Measurements from ENCODE around the gene TTC23.

TTC23 gene

GRCh38 chr15:99140590-99140989, 108.8 kb downstream of the TTC23 start:
- no peaks in the 10 kb centered on the region for H3K9me3 Mint-ChIP-seq
- H3K4me3 Mint-ChIP-seq, result no peak overlapping the region
- no peak overlapping the region for H3K27ac Mint-ChIP-seq
- intact Hi-C loops (cut with micrococcal nuclease), result no loop called here
- no peaks in the 10 kb centered on the region for H3K36me3 Mint-ChIP-seq (ENCODE audit: low read depth)
- H3K27me3 Mint-ChIP-seq, result no peaks in the 10 kb centered on the region
- H3K4me1 Mint-ChIP-seq (ENCODE audit: low read depth), result no peaks in the 10 kb centered on the region

DNA sequence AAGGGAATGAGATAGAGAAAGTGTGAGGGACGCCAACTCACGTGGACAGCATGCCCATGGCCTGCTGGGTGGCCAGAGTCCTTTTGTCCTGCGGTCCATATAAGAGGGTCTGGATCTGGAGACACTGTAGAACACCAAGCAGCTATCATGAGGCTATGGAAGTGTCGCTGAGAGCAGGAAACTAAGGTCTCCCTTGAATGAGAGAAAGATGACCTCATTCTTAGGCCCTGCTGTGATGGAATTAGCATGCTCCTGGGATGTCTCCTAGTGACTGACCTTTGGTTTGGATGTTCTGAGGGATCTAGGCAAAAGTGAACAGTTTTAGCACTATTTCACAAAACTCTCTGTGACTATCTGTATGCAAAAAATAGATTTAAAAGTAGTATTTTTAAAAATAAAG, 110.1 kb downstream of the TTC23 start:
- Mint-ChIP-seq H3K36me3 (ENCODE audit: low read depth) (no peaks in the 10 kb centered on the region), H3K27me3 (no peaks in the 10 kb centered on the region), H3K9me3 (no peaks in the 10 kb centered on the region), H3K27ac (no peak overlapping the region), H3K4me3 (no peak overlapping the region), H3K4me1 (ENCODE audit: low read depth) (no peaks in the 10 kb centered on the region)
- intact Hi-C loops (cut with micrococcal nuclease), result no loop called here

- Mint-ChIP-seq H3K36me3 (ENCODE audit: low read depth) (no peaks in the 10 kb centered on the region), H3K4me1 (ENCODE audit: low read depth) (no peaks in the 10 kb centered on the region), H3K9me3 (no peaks in the 10 kb centered on the region), H3K27ac (no peak overlapping the region), H3K4me3 (no peak overlapping the region), H3K27me3 (no peaks in the 10 kb centered on the region)
- intact Hi-C loops (cut with micrococcal nuclease), result no loop called here
Measured at GRCh38 chr15:99138491-99138982, 110.8 kb downstream of the TTC23 start.

DNA sequence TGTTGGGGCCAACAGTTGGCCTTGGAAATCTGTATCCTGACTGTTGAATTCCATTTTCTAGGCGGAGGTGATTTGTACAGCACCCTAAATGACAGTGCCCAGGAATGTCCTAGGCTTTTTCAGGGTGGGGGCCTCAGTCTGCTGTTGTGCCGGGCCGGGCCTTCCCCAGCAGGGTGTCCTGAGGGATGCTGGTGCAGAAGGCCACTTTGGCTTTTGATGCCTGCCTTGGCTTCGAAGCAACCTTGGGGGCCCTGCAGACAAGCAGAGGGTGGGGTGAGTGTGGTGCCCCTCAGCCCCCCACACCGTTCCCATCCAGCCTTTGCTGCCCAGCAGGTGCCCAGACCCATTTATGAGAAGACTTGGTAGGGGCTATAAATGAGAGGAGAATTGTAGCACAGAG, 111.5 kb downstream of the TTC23 start:
- no peak overlapping the region for H3K27ac Mint-ChIP-seq
- no peaks in the 10 kb centered on the region for H3K4me1 Mint-ChIP-seq (ENCODE audit: low read depth)
- no peaks in the 10 kb centered on the region for H3K36me3 Mint-ChIP-seq (ENCODE audit: low read depth)
- no peaks in the 10 kb centered on the region for H3K9me3 Mint-ChIP-seq
- no peaks in the 10 kb centered on the region for H3K27me3 Mint-ChIP-seq
- intact Hi-C loops (cut with micrococcal nuclease), result no loop called here
- no peak overlapping the region for H3K4me3 Mint-ChIP-seq

DNA sequence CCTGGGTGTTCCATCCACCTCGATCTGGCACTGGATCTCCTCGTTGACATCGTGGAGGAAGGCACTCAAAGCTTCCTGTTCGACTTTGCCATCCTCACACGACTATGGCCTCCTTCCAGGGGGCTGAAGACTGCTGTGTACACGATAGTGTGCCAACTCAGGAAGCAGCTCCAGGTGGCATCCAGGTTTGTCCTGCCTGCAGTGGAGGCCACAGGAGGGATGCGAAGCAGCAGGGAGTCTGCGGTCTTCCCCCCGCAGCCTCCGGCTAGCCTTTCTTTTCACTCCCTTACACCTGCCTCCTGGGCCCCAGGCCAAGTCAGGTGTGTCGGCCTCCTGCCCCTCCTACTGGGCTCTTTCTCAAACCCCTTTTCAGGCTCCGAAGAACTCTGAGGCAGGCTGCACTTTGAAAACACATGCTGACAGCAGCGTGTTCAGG, 112.3 kb downstream of the TTC23 start:
- intact Hi-C loops (cut with micrococcal nuclease), result no loop called here
- H3K4me1 Mint-ChIP-seq (ENCODE audit: low read depth), result no peaks in the 10 kb centered on the region
- no peaks in the 10 kb centered on the region for H3K27me3 Mint-ChIP-seq
- H3K9me3 Mint-ChIP-seq, result no peaks in the 10 kb centered on the region
- H3K36me3 Mint-ChIP-seq (ENCODE audit: low read depth), result no peaks in the 10 kb centered on the region
- H3K4me3 Mint-ChIP-seq, result no peak overlapping the region
- H3K27ac Mint-ChIP-seq, result no peak overlapping the region

DNA sequence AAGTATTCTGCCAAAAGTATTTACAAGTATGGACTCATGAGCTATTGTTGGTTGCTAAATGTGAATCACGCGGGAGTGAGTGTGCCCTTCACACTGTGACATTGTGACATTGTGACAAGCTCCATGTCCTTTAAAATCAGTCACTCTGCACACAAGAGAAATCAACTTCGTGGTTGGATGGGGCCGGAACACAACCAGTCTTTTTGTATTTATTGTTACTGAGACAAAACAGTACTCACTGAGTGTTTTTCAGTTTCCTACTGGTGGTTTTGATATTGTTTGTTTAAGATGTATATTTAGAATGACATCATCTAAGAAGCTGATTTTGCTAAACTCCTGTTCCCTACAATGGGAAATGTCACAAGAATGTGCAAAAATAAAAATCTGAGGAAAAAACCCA, 114.2 kb downstream of the TTC23 start:
- Mint-ChIP-seq H3K4me1 (ENCODE audit: low read depth) (peaks cover 3% of the 10 kb centered on the region), H3K27me3 (peaks cover 3% of the 10 kb centered on the region), H3K9me3 (no peaks in the 10 kb centered on the region), H3K36me3 (ENCODE audit: low read depth) (no peaks in the 10 kb centered on the region), H3K4me3 (no peak overlapping the region), H3K27ac (no peak overlapping the region)
- intact Hi-C loops (cut with micrococcal nuclease), result no loop called here

DNA sequence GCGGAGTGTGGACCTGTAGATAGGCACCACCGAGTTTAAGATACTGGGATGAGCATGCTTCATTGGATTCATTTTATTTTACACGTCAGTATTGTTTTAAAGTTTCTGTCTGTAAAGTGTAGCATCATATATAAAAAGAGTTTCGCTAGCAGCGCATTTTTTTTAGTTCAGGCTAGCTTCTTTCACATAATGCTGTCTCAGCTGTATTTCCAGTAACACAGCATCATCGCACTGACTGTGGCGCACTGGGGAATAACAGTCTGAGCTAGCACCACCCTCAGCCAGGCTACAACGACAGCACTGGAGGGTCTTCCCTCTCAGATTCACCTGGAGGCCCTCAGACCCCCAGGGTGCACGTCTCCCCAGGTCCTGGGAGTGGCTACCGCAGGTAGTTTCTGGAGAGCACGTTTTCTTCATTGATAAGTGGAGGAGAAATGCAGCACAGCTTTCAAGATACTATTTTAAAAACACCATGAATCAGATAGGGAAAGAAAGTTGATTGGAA, 115.0 kb downstream of the TTC23 start:
- H3K27ac Mint-ChIP-seq, result no peak overlapping the region
- H3K36me3 Mint-ChIP-seq (ENCODE audit: low read depth), result no peaks in the 10 kb centered on the region
- peaks cover 5% of the 10 kb centered on the region for H3K27me3 Mint-ChIP-seq
- no peaks in the 10 kb centered on the region for H3K9me3 Mint-ChIP-seq
- intact Hi-C loops (cut with micrococcal nuclease), result no loop called here
- no peak overlapping the region for H3K4me3 Mint-ChIP-seq
- peaks cover 12% of the 10 kb centered on the region for H3K4me1 Mint-ChIP-seq (ENCODE audit: low read depth)

DNA sequence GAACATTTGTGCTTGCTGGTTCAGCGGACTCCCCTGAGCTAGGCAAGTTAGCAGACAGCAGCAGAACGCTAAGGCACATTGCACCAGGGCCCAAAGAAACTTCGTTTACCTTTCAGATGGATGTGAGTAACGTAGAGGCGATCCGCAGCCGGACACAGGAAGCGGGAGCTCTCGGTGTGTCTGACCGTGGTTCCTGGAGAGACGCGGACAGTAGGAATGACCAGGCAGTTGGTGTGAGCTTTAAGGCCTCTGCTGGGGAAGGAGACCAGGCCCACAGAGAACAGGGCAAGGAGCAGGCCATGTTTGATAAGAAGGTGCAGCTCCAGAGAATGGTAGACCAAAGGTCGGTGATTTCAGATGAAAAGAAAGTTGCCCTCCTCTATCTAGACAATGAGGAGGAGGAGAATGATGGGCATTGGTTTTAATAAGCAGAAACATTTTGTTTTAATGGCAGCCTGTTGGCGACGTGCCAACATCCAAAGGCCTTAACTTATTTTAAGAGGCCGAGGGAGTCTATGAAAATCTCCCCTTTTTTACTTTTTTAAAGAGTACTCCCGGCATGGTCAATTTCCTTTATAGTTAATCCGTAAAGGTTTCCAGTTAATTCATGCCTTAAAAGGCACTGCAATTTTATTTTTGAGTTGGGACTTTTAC, 116.6 kb downstream of the TTC23 start:
- Mint-ChIP-seq H3K4me3 (no peak overlapping the region), H3K27me3 (peaks cover 5% of the 10 kb centered on the region), H3K4me1 (ENCODE audit: low read depth) (peaks cover 24% of the 10 kb centered on the region), H3K9me3 (no peaks in the 10 kb centered on the region), H3K36me3 (ENCODE audit: low read depth) (no peaks in the 10 kb centered on the region), H3K27ac (no peak overlapping the region)
- intact Hi-C loops (cut with micrococcal nuclease), result no loop called here

DNA sequence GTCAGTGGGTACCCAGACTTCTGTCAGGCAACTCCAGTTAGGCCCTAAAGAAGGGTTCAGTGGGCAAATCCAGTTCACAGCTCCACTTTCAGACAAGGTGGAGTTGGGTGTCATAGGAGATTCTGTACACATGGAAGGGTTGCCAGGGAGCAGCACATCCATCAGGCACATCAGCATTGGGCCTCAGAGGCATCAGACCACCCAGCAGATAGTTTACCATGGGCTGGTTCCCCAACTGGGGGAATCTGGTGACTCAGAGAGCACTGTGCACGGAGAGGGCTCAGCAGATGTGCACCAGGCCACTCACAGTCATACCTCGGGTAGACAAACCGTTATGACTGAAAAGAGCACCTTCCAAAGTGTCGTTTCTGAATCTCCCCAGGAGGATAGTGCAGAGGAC, 117.3 kb downstream of the TTC23 start:
- Mint-ChIP-seq H3K36me3 (ENCODE audit: low read depth) (no peaks in the 10 kb centered on the region), H3K4me1 (ENCODE audit: low read depth) (peaks cover 24% of the 10 kb centered on the region), H3K4me3 (no peak overlapping the region), H3K27me3 (peaks cover 5% of the 10 kb centered on the region), H3K27ac (no peak overlapping the region), H3K9me3 (no peaks in the 10 kb centered on the region)
- intact Hi-C loops (cut with micrococcal nuclease), result no loop called here

GRCh38 chr15:99131441-99132023, 117.8 kb downstream of the TTC23 start:
- intact Hi-C loops (cut with micrococcal nuclease), result no loop called here
- H3K27me3 Mint-ChIP-seq, result peaks cover 5% of the 10 kb centered on the region
- peaks cover 24% of the 10 kb centered on the region for H3K4me1 Mint-ChIP-seq (ENCODE audit: low read depth)
- no peak overlapping the region for H3K4me3 Mint-ChIP-seq
- H3K36me3 Mint-ChIP-seq (ENCODE audit: low read depth), result no peaks in the 10 kb centered on the region
- H3K27ac Mint-ChIP-seq, result no peak overlapping the region
- H3K9me3 Mint-ChIP-seq, result no peaks in the 10 kb centered on the region

DNA sequence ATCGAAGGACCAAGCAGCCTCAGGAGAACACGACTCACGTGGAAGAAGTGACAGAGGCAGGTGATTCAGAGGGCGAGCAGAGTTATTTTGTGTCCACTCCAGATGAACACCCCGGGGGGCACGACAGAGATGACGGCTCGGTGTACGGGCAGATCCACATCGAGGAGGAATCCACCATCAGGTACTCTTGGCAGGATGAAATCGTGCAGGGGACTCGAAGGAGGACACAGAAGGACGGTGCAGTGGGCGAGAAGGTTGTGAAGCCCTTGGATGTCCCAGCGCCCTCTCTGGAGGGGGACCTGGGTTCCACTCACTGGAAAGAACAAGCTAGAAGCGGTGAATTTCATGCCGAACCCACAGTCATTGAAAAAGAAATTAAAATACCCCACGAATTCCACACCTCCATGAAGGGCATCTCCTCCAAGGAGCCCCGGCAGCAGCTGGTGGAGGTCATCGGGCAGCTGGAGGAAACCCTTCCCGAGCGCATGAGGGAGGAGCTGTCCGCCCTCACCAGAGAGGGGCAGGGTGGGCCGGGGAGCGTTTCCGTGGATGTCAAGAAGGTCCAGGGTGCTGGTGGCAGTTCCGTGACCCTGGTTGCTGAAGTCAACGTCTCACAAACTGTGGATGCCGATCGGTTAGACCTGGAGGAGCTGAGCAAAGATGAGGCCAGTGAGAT, 118.5 kb downstream of the TTC23 start:
- H3K9me3 Mint-ChIP-seq, result no peaks in the 10 kb centered on the region
- peaks cover 5% of the 10 kb centered on the region for H3K27me3 Mint-ChIP-seq
- no peak overlapping the region for H3K27ac Mint-ChIP-seq
- no peak overlapping the region for H3K4me3 Mint-ChIP-seq
- intact Hi-C loops (cut with micrococcal nuclease), result no loop called here
- H3K36me3 Mint-ChIP-seq (ENCODE audit: low read depth), result no peaks in the 10 kb centered on the region
- peaks cover 24% of the 10 kb centered on the region for H3K4me1 Mint-ChIP-seq (ENCODE audit: low read depth)

GRCh38 chr15:99130314-99130713, 119.1 kb downstream of the TTC23 start:
- intact Hi-C loops (cut with micrococcal nuclease), result no loop called here
- H3K4me1 Mint-ChIP-seq (ENCODE audit: low read depth), result peaks cover 24% of the 10 kb centered on the region
- no peak overlapping the region for H3K4me3 Mint-ChIP-seq
- no peaks in the 10 kb centered on the region for H3K36me3 Mint-ChIP-seq (ENCODE audit: low read depth)
- H3K9me3 Mint-ChIP-seq, result no peaks in the 10 kb centered on the region
- H3K27ac Mint-ChIP-seq, result no peak overlapping the region
- H3K27me3 Mint-ChIP-seq, result peaks cover 5% of the 10 kb centered on the region

- H3K9me3 Mint-ChIP-seq, result no peaks in the 10 kb centered on the region
- intact Hi-C loops (cut with micrococcal nuclease), result no loop called here
- H3K4me3 Mint-ChIP-seq, result no peak overlapping the region
- peaks cover 5% of the 10 kb centered on the region for H3K27me3 Mint-ChIP-seq
- no peak overlapping the region for H3K27ac Mint-ChIP-seq
- H3K4me1 Mint-ChIP-seq (ENCODE audit: low read depth), result peaks cover 24% of the 10 kb centered on the region
- H3K36me3 Mint-ChIP-seq (ENCODE audit: low read depth), result no peaks in the 10 kb centered on the region
Measured at GRCh38 chr15:99129644-99130043, 119.7 kb downstream of the TTC23 start.

GRCh38 chr15:99128411-99128810, 121.0 kb downstream of the TTC23 start:
- peaks cover 34% of the 10 kb centered on the region for H3K4me1 Mint-ChIP-seq (ENCODE audit: low read depth)
- no peak overlapping the region for H3K4me3 Mint-ChIP-seq
- H3K36me3 Mint-ChIP-seq (ENCODE audit: low read depth), result no peaks in the 10 kb centered on the region
- H3K27me3 Mint-ChIP-seq, result peaks cover 7% of the 10 kb centered on the region
- intact Hi-C loops (cut with micrococcal nuclease), result no loop called here
- H3K9me3 Mint-ChIP-seq, result no peaks in the 10 kb centered on the region
- H3K27ac Mint-ChIP-seq, result no peak overlapping the region

All from dendritic cell treated with granulocyte-macrophage colony-stimulating factor and Interleukin-4, amounts not matched to agents 40 ng/mL and 50 ng/mL, for 4 days (primary cell).